ENCODE results near the gene DIPK1B. TPM values are rescaled to one million over a fixed set of nuclear protein-coding genes. Genes with fewer than 3 reads are reported as not detected.

DIPK1B gene
- total RNA-seq, 2 experiments from 2014 or later = not detected

DNA sequence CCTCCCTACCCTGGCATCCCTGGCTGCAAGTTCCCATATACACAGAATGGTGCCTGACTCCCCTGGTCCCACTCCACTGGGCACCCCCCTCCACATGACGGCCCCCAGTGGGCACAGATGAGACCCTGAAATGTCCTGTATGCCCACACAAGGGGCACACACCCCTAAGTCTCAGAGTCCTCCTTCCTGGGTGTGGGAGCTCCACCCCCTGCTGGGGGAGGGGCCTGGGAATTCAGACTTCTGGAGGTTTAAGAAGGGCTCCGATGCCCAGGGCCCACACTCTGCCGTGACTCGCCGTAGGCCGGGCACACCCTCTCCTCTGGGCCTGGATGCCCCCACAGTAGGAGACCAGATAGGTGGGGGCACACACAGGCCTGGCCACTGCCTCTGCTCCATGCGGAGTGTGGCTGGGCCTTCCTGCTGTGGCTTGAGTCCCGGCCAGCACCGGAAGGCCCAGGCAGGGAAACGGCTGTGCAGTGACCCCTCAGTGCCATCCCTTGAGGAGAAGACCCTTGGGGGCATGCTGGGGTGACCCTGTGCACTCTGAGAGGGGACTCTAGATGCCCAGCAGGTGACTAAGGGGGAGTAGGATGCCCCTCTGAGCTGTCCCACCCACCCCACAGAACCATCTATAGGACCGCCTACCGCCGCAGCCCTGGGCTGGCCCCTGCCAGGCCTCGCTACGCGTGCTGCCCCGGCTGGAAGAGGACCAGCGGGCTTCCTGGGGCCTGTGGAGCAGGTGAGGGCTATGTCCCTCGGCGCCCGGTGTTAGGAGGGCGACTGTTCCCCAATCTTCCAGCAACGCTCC is 43.2 kb upstream of the DIPK1B start:
- no peaks in the 10 kb centered on the region for H3K9me3 Mint-ChIP-seq
- ChIA-PET CTCF (no interaction called here), POLR2A (no interaction called here)
- peaks cover 17% of the 10 kb centered on the region for H3K27me3 Mint-ChIP-seq
- no peak for DNase-seq
- H3K36me3 Mint-ChIP-seq = no peaks in the 10 kb centered on the region
- H3K4me3 Mint-ChIP-seq = no peak overlapping the region
- H3K4me1 Mint-ChIP-seq (ENCODE audit: low read depth) = peaks cover 2% of the 10 kb centered on the region
- intact Hi-C loops (cut with micrococcal nuclease) = no loop called here
- H3K27ac Mint-ChIP-seq = no peak overlapping the region

DNA sequence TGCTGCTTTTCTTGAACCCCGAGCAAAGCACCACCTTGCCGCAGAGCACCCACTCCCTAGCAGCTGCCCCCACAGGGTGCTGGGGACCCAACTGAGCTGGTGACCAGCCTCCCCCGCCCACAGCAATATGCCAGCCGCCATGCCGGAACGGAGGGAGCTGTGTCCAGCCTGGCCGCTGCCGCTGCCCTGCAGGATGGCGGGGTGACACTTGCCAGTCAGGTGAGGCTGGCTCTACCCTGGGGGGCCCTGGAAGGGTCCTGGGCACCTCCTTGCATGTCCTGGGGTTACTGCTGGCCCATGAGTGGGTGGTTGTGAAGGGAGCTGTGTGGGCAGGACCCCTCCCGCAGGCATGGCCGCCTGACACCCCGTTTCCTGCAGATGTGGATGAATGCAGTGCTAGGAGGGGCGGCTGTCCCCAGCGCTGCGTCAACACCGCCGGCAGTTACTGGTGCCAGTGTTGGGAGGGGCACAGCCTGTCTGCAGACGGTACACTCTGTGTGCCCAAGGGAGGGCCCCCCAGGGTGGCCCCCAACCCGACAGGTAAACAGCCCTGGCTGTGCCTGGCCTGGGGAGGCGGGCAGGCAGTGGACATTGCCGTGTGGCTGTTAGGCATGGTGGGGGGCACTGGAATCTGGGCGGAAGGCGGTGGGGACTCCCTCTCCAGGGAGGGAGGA is 42.4 kb upstream of the DIPK1B start:
- ChIA-PET CTCF (no interaction called here), POLR2A (no interaction called here)
- no peak for DNase-seq
- Mint-ChIP-seq H3K27ac (no peak overlapping the region), H3K9me3 (no peaks in the 10 kb centered on the region), H3K4me1 (ENCODE audit: low read depth) (no peaks in the 10 kb centered on the region), H3K27me3 (peaks cover 11% of the 10 kb centered on the region), H3K36me3 (no peaks in the 10 kb centered on the region), H3K4me3 (no peak overlapping the region)
- intact Hi-C loops (cut with micrococcal nuclease) = no loop called here

DNA sequence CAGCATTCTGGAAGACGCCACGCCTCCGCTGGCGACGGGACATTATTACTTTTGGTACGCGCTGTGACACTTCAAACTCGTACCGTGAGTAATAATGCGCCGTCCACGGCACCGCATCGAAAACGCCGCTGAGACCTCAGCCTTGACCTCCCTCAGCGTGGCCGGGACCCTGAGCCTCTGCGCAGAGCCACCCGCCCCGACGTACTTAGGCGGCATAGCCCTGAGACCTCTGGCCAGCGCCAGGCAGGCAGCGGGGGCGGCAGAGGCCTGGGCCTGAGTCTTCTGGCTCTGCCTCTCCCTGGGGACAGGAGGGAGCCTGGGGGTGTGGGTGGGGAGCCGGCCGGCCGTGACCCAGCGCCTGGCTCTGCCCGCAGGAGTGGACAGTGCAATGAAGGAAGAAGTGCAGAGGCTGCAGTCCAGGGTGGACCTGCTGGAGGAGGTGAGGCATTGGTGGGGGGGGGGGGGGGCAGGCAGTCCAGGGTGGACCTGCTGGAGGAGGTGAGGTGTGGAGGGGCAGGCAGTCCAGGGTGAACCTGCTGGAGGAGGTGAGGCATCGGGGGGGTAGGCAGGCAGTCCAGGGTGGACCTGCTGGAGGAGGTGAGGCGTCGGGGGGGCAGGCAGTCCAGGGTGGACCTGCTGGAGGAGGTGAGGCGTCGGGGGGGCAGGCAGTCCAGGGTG is 41.7 kb upstream of the DIPK1B start:
- Mint-ChIP-seq H3K4me1 (ENCODE audit: low read depth) (no peaks in the 10 kb centered on the region), H3K27ac (no peak overlapping the region), H3K9me3 (no peaks in the 10 kb centered on the region), H3K27me3 (peaks cover 9% of the 10 kb centered on the region), H3K4me3 (no peak overlapping the region), H3K36me3 (no peaks in the 10 kb centered on the region)
- ChIA-PET POLR2A (no interaction called here), CTCF (interaction anchor here (0.7 to 1.5 kb wide), 8 partner anchors 8 to 185 kb away, joined by 3 to 13 read pairs (median 4); partner anchors contain the start of gene EGFL7)
- DNase-seq = no peak
- intact Hi-C loops (cut with micrococcal nuclease) = no loop called here

DNA sequence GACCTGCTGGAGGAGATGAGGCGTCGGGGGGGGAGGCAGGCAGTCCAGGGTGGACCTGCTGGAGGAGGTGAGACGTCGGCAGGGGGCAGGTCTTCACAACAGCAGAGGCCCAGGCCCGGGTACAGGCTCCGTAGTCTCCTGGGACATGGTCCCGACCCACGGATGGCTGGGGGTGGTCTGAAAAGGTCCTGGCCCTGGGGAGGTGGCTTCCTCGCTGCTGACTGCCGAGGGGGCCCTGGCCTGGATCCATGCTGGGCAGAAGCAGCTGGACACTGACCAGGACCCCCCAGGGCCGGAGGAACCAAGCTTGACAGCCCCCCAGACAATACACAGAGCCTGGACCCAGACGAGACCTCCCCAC is 41.1 kb upstream of the DIPK1B start:
- no peaks in the 10 kb centered on the region for H3K9me3 Mint-ChIP-seq
- no peaks in the 10 kb centered on the region for H3K4me1 Mint-ChIP-seq (ENCODE audit: low read depth)
- ChIA-PET CTCF (interaction anchor here (0.5 to 2.3 kb wide), 18 partner anchors 9 to 774 kb away, joined by 3 to 13 read pairs (median 4); partner anchors contain the start of gene EGFL7), POLR2A (no interaction called here)
- DNase-seq = no peak
- H3K36me3 Mint-ChIP-seq = no peaks in the 10 kb centered on the region
- H3K27me3 Mint-ChIP-seq = peaks cover 9% of the 10 kb centered on the region
- H3K4me3 Mint-ChIP-seq = no peak overlapping the region
- intact Hi-C loops (cut with micrococcal nuclease) = no loop called here
- H3K27ac Mint-ChIP-seq = no peak overlapping the region

GRCh38 chr9:136671646-136672430 is 40.5 kb upstream of the DIPK1B start:
- DNase-seq = peak; percentile 48
- Mint-ChIP-seq H3K4me1 (ENCODE audit: low read depth) (no peaks in the 10 kb centered on the region), H3K27ac (no peak overlapping the region), H3K4me3 (no peak overlapping the region), H3K27me3 (peaks cover 5% of the 10 kb centered on the region), H3K36me3 (no peaks in the 10 kb centered on the region), H3K9me3 (no peaks in the 10 kb centered on the region)
- intact Hi-C loops (cut with micrococcal nuclease) = no loop called here
- POLR2A ChIA-PET = no interaction called here
- CTCF ChIA-PET = interaction anchor here (0.5 to 2.3 kb wide), 22 partner anchors 9 to 773 kb away, joined by 3 to 13 read pairs (median 4); partner anchors contain the start of gene EGFL7

- Mint-ChIP-seq H3K4me3 (no peak overlapping the region), H3K36me3 (no peaks in the 10 kb centered on the region), H3K27ac (no peak overlapping the region), H3K27me3 (peaks cover 5% of the 10 kb centered on the region), H3K9me3 (no peaks in the 10 kb centered on the region), H3K4me1 (ENCODE audit: low read depth) (no peaks in the 10 kb centered on the region)
- CTCF ChIA-PET = interaction anchor here (1.1 to 2.3 kb wide), 9 partner anchors 8 to 374 kb away, joined by 3 to 13 read pairs (median 4); no protein-coding TSS in a partner anchor
- POLR2A ChIA-PET = no interaction called here
- DNase-seq = no peak
- intact Hi-C loops (cut with micrococcal nuclease) = no loop called here
Observed at GRCh38 chr9:136672431-136673087, 39.8 kb upstream of the DIPK1B start.

DNA sequence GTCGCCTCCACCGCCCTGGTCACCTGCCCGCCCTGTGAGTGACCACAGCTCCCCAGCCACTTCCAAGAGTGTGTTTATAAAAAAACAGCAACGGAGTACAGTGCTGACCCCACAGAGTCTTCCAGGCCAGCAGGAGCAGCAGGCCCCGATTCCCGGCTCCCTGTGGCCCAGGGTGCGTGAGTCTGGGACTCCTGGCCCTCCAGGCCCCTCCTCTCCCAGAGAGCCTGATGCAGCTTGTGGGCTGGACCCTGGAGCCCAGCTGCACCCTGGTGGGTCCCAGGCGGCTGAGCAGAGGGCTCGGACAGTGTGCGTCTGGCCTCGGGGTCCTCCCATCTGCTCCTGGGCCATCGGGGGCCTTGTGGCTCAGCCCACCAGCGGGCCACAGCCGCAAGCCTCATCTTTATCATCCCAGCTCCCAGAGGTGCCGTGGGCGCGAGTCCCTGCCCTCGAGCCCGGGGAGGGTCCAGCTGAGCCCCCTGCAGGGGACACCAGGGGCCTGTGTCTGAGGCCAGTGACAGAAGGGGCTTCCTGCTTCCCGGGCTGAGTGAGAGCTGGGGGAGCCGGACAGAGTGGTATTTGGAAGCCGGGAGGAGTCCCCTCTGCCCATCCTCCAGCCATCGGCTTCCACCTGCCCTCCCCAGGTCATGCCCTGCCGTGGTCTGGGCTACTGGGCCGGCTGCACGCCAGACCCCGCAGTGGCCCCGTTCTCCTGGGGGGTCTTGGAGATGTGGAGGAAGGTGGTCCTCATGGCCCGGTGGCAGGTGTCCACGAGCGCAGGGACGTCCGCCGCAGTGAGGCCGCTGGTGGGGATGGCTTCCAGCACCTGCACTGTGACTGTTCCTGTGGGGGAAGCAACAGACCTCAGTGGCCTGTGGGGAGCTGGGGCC is 39.0 kb upstream of the DIPK1B start:
- H3K4me1 Mint-ChIP-seq (ENCODE audit: low read depth) = no peaks in the 10 kb centered on the region
- no peaks in the 10 kb centered on the region for H3K36me3 Mint-ChIP-seq
- no peak overlapping the region for H3K27ac Mint-ChIP-seq
- intact Hi-C loops (cut with micrococcal nuclease) = no loop called here
- POLR2A ChIA-PET = no interaction called here
- no peak for DNase-seq
- no peaks in the 10 kb centered on the region for H3K9me3 Mint-ChIP-seq
- CTCF ChIA-PET = interaction anchor here (1.1 to 2.3 kb wide), 4 partner anchors 10 to 54 kb away, joined by 3 to 10 read pairs (median 4); no protein-coding TSS in a partner anchor
- no peak overlapping the region for H3K4me3 Mint-ChIP-seq
- H3K27me3 Mint-ChIP-seq = peaks cover 5% of the 10 kb centered on the region

DNA sequence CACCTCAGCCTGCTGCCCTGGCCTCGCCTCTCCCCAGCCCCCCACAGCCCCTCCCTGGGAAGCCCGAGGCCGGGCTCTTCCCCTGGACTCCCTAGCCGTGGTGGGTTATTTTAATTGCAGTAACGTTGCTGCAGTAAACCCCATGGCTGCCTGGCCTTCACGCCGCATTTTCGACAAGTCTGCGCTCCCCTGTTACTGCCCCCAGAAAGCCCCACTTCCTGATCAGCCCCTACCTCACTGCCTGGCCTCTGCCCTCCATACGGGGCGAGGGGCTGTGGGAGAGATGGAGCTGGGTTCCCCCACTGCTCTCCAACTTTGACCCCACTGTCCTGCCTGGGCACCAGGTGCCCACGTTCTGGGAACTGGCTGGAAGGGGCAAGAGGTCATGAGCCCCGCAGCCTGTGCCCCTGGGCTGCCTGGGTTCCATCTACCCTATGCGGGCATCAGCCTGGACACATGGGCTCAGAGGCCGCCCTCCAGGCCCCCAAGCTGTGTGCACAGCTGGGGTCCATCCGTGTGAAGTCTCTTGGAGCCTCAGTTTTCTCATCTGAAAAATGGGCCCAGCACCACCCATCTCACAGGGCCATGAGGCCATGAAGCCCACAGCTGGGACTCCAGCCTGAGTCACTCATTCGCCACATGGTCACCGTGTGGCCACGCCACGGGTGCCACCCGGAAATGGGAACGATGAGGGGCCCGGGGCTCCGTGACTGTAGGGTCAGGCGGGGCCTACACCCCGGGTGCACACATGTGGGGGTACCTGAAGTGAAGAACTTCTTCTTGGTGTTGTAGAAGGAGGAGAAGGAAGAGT is 38.2 kb upstream of the DIPK1B start:
- CTCF ChIA-PET = no interaction called here
- H3K36me3 Mint-ChIP-seq = no peaks in the 10 kb centered on the region
- DNase-seq = no peak
- no peak overlapping the region for H3K27ac Mint-ChIP-seq
- no peaks in the 10 kb centered on the region for H3K27me3 Mint-ChIP-seq
- H3K4me3 Mint-ChIP-seq = no peak overlapping the region
- H3K4me1 Mint-ChIP-seq (ENCODE audit: low read depth) = no peaks in the 10 kb centered on the region
- no peaks in the 10 kb centered on the region for H3K9me3 Mint-ChIP-seq
- intact Hi-C loops (cut with micrococcal nuclease) = no loop called here
- POLR2A ChIA-PET = no interaction called here

- CTCF ChIA-PET = no interaction called here
- intact Hi-C loops (cut with micrococcal nuclease) = no loop called here
- no peak for DNase-seq
- Mint-ChIP-seq H3K9me3 (no peaks in the 10 kb centered on the region), H3K4me3 (no peak overlapping the region), H3K36me3 (no peaks in the 10 kb centered on the region), H3K4me1 (ENCODE audit: low read depth) (no peaks in the 10 kb centered on the region), H3K27ac (no peak overlapping the region), H3K27me3 (no peaks in the 10 kb centered on the region)
- POLR2A ChIA-PET = no interaction called here
Observed at GRCh38 chr9:136674786-136675349, 37.5 kb upstream of the DIPK1B start.

Data from activated CD4-positive, alpha-beta memory T cell treated with anti-CD3 and anti-CD28 coated beads for 36 hours (primary cell).